Hematopoietic multipotent progenitor cell treated with erythropoietin and hydrocortisone succinate and interleukin-3 and kit ligand, for 15 days (in vitro differentiated cells): ENCODE results near the gene IGFL3.
"Not testable (repeated sequence)": the region's sequence is repeated elsewhere in the genome, so short reads cannot be mapped to it uniquely, and the experiment has no call there.

Experiments used
- DNase-seq: peaks from one replicate; pipeline ENCODE4 v3.0.0-alpha.2; 2015; ENCODE audit warnings: low spot score

The IGFL3 gene

DNA sequence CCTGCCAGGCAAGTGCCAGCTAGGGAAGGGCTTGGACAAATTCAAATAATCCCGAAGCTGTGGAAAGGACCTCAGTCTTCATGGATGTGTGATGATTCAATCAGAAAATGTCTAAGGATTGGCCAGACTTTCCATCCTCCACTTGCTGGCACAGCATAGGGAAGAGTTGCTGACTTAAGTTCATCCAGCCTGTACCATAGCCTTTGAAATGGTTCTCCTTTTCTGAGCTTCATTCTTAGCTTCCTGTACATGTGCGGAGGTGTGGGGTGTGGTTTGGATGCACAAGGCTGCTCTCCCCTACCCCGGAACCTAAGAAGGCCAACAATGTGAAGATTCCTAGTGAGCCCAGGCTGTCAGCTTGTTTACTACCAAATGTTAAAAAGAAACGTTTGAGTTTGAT lies 959 bp upstream of the IGFL3 start:
- DNase-seq = no peak

GRCh38 chr19:46118136-46118535 lies 6.4 kb downstream of the IGFL3 start:
- no peak for DNase-seq

DNA sequence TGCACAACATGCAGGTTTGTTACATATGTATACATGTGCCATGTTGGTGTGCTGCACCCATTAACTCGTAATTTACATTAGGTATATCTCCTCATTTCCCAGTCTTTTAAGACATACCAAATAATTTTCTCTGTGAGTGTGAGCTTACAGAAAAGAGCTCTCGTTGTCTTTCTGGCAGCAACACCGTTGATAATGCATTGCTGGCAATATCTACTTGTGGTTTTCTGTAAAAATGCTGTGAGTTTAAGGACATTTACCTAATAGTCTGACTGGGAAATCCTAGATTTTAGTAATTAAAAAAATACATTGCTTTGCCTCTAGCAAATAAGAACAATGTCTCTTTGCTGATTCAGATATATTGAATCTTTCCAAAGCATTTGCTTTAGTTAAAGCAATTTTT lies 8.4 kb downstream of the IGFL3 start:
- no peak for DNase-seq

DNA sequence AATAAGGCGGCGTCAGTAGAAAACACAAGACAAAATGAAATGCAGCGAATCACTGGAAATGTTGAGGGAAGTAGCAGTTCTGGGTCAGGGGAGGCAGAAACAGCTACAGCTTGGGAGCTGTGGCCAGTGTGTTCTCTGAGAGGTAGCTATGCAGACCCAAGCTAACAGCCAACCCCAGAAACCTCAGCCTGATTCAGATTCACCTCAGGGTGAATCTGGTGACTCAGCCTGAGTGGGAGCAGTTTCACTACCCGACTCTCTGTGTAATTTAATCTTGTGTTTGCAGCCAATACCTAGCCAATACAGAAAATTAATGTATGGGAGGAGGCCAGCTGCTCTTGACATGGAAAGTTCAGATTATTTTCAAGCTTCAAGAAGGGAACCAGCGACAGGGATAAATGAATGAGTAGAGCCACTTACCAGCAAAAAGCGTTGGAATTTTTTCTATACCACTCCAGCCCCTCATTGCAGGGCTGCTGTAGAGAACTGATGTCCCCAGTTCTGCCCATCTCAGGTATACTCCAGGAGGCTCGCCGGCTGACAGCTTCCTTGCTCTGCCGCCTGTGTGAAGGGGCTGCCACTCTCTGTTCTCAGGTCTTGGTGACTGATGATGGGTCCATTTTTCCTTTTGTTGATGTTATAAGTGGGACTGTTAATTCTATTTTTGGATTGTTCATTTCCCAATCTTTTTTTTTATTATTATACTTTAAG lies 8.9 kb downstream of the IGFL3 start:
- DNase-seq = no peak

GRCh38 chr19:46113726-46114125 lies 10.8 kb downstream of the IGFL3 start:
- DNase-seq = no peak

- no peak for DNase-seq
These were observed 12.0 kb downstream of the IGFL3 start for GRCh38 chr19:46112527-46112926.

DNA sequence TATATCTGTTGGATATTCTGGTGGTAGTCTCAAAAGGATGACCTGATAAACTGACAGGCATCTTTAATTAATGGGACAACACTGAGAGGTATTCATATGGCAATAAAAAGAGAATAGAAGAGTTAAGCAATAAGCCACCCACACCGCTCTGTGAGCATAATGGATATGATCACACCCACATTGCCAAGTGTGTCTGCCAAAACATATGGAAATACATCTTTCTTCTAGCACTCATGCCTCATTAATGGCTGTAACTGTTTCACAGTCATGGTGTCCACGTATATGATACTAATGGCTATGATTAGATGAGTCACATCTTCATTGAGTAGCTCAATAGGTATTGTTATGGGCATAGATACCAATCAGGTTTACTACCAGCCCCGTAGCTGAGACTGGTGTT lies 13.1 kb downstream of the IGFL3 start:
- DNase-seq = no peak

DNA sequence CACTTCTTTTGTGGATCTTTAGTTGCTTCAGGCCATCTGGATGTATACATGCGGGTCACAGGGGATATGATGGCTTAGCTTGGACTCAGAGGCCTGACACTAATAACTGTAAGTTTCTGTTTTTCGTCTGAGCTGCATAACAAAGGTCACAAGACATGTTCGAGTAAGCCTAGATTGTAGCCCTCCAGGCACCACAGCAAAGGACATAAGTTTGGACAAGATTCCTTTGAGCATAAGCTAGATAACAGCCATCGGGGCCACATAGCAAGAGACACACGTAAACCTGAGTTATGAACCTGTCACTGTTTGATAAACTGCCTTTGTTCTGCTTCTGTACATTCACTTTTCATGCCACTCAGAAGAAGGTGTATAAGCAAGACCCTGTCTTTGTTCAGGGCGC lies 14.6 kb downstream of the IGFL3 start:
- DNase-seq = no peak

DNA sequence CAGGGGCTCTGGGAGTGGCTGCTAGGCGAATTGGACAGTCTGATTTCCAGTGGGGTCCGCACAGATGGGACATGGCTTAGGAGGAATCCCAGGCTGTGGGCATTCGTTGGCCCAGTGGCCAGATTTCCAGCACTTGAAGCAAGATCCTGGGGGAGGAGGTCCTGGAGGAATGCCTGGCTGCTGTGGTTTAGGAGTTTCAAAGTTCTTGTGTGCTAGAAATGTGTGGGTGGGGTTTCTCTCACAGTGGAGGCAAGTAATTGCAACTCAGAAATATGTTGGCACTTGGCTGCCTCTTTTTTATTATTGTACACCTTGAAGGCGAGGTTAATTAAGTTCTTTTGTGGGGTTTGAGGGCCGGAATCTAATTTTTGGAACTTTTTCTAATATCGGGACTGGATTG lies 17.1 kb downstream of the IGFL3 start:
- DNase-seq = no peak

DNA sequence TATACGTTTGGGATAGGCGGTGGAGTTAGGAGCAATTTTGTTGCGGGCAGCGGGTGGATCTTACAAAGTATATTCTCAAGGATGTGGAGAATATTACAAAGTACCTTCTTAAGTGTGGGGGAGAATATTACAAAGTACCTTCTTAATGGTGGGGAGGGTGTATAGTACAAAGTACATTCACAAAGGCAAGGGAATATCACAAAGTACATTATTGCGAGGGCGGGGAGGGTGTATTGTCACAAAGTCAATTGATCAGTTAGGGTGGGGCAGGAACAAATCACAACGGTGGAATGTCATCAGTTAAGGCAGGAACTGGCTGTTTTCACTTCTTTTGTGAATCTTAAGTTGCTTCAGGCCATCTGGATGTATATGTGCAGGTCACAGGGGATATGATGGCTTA lies 22.2 kb downstream of the IGFL3 start:
- DNase-seq = not testable (repeated sequence)

DNA sequence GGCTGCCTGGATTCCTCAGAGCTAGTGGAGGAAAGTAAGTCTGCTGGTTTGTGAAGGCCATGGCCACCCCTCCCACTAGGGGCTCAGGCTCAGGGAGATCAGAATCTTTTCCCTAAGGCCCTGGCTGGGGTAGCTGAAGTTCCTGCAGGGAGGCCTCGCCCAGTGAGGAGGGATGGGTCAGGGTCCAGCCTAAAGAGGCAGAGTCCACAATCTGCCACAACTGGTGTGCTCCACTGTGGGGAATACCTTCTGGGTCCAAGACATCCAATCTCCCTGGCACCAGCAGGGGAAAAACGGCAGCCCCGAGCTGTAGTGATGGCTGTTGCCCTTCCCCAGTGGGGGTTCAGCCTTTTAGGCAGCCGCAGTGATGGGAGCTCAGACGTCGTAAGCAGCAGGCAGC lies 23.2 kb downstream of the IGFL3 start:
- DNase-seq = no peak

- DNase-seq = no peak
These were observed 24.1 kb downstream of the IGFL3 start for GRCh38 chr19:46100344-46100743.

DNA sequence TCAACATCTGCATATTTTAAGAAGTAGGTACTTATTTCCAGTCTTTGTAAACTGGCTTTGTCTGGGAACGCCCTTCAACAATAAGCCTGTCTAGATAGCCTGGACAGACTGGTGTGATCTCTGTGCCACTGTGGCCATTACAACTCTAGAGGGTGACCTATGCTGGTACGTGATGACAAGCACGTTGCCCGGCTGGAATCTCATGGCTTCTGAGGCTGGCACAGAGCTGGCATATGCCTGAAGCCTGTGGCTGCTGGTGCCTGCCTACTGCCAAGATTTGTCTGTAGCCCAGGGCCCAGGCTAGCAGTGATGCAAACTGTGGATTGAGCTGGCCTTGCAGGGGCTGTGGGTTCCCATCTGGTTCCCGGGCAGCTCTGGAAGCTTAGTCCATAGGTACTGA lies 34.0 kb downstream of the IGFL3 start:
- no peak for DNase-seq

GRCh38 chr19:46089432-46089831 lies 35.1 kb downstream of the IGFL3 start:
- DNase-seq = no peak

- no peak for DNase-seq
These were observed 36.4 kb downstream of the IGFL3 start for GRCh38 chr19:46088101-46088500.

DNA sequence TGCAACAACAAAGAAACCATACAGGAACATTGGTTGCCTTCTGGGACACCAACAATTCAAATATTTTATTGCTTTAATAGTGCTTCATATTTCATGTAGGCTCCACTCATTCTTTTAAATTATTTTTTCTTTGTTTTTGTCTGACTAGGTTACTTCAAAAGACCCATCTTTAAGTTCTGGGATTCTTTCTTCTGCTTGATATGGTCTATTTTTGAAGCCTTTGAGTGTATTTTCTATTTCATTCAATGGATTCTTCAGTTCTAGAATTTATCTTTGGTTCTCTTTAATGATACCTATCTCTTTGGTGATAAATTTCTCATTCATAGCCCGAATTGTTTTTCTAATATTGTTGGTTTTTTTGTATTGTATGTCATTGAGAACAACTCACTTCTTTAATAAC lies 38.6 kb downstream of the IGFL3 start:
- no peak for DNase-seq

- DNase-seq = no peak
These were observed 41.8 kb downstream of the IGFL3 start for GRCh38 chr19:46082728-46083050.

GRCh38 chr19:46081928-46082727 lies 42.4 kb downstream of the IGFL3 start:
- DNase-seq = peak; percentile 18

DNA sequence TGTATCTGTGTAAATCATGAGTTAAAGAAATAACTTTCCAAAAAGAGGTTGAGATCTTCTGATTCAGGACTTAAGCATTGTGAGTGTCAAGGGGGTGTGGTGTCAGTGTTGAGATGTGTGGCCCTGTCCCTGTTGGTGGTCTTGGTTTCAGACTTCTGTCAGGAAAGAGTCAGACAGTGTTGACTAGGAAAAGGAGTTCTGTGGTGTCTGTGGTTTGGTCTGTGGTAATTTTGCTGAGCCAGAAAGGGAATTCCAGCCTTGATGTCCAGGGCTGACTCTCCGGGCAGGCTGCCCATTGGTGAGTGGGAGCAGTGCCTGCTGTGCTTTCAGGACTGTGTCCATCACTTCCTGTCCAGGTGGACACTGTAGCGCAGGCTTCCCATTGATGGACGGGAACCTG lies 43.9 kb downstream of the IGFL3 start:
- DNase-seq = no peak

GRCh38 chr19:46079576-46079975 lies 44.9 kb downstream of the IGFL3 start:
- DNase-seq = no peak

DNA sequence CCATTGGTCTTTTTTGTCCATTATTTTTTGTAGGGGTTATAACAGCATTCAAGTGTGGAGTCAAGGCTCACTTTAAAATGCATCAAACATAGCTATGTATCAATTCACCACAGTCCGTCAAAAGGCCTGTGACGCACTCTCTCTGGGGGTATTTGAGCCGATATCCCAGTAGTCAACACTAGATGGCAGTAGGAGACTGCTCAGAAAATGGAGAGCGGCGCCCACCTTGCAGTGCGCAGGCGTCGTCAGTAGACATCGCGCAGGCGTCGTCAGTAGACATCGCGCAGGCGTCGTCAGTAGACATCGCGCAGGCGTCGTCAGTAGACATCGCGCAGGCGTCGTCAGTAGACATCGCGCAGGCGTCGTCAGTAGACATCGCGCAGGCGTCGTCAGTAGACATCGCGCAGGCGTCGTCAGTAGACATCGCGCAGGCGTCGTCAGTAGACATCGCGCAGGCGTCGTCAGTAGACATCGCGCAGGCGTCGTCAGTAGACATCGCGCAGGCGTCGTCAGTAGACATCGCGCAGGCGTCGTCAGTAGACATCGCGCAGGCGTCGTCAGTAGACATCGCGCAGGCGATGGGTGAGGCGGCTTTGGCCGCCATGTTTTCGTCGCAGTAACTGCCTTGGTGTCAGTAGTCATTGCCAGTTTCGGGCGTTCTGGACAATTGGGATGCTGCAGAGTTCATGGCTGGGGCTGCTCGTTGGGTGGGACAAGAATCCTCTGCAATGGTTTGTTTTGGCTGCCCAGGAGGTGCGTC lies 45.7 kb downstream of the IGFL3 start:
- DNase-seq = peak; percentile 49

DNA sequence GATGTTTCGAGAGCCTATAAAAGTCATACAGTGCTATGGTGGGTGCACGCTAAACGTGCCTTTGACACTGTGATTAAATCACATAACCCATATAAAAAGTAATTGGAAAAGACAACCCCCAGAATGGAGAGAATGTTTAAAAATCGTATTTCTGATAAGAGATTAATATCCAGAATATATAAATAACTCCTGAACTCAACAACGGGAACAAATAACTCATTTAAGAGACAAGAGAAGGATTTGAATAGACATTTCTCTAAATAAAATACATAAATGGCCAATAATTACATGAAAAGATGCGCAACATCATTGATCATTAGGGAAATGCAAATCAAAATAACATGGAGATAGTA lies 46.7 kb downstream of the IGFL3 start:
- DNase-seq = no peak
